Endothelial cell of umbilical vein (primary cell): ENCODE results near the gene TRIM50. TPM values are rescaled to one million over a fixed set of nuclear protein-coding genes. Genes with fewer than 3 reads are reported as not detected.
"Not testable (repeated sequence)": the region's sequence is repeated elsewhere in the genome, so short reads cannot be mapped to it uniquely, and the experiment has no call there.

ENCODE experiments used
- BruUV-seq: library from RNA; stranded (reverse); fragments of 400-500 nt; replicated peaks from 2 replicates; lab custom pipeline; 2021; lab: Mats Ljungman, UMichigan
- CTCF ChIA-PET: fragments of 300-600, 350-600 bp; sonication (Branson Sonifier 250); formaldehyde crosslinking; loops from one replicate; lab custom pipeline; 2021; ENCODE audit warnings: antibody characterized with exemption, inconsistent platforms; lab: Charles Lee
- POLR2A ChIA-PET: fragments of 300-600, 350-600 bp; sonication (Branson Sonifier 250); formaldehyde crosslinking; loops from one replicate; lab custom pipeline; 2021; ENCODE audit warnings: antibody characterized with exemption, inconsistent platforms; lab: Charles Lee
- DNase-seq: peaks from one replicate; pipeline ENCODE4 v3.0.0-alpha.2; 2011; ENCODE audit warnings: low read depth, low spot score
- FAIRE-seq: peaks from 2 replicates; lab custom pipeline; 2011; peaks lifted over from hg19 to GRCh38; lab: Jason Lieb, UNC
- H2AFZ ChIP-seq: 2 replicates; pipeline ENCODE4 v1.6.0; 2012; ENCODE audit warnings: low read depth, low read length, control low read depth, inconsistent platforms
- H3K27ac ChIP-seq: 2 replicates; pipeline ENCODE4 v1.5.1; 2011; ENCODE audit warnings: low read depth, mild to moderate bottlenecking, control low read depth, low read length, moderate library complexity; ENCODE audit not compliant: insufficient read depth
- H3K27me3 ChIP-seq, 2 experiments: 2 replicates each; pipeline versions ENCODE4 v1.6.0 to v1.6.1; 2011; ENCODE audit warnings: low read length in 2 of 2, mixed read lengths in 1 of 2; ENCODE audit not compliant: control insufficient read depth in 2 of 2, insufficient read depth in 2 of 2
- H3K36me3 ChIP-seq, 2 experiments: 2 replicates in 1 of 2; 3 replicates in 1 of 2; pipeline ENCODE4 v1.5.1; 2011; ENCODE audit warnings: low read length in 2 of 2, mild to moderate bottlenecking in 1 of 2, moderate library complexity in 1 of 2; ENCODE audit not compliant: control insufficient read depth in 2 of 2, insufficient read depth in 2 of 2; ENCODE audit errors: extremely low read depth in 1 of 2
- H3K4me1 ChIP-seq: 3 replicates; pipeline ENCODE4 v1.5.1; 2011; ENCODE audit warnings: mild to moderate bottlenecking, low read length; ENCODE audit not compliant: control insufficient read depth, insufficient read depth; ENCODE audit errors: extremely low read depth
- H3K4me2 ChIP-seq: 2 replicates; pipeline ENCODE4 v1.6.1; 2011; ENCODE audit warnings: low read length, control low read depth, mixed read lengths; ENCODE audit not compliant: insufficient read depth
- H3K4me3 ChIP-seq, 3 experiments: fragments of 200-600 bp in 1 of 3; sonication (generic), shearing (Covaris generic) in 1 of 3; replicated peaks in 1 of 3; 2 replicates each; pipeline ENCODE4 v1.5.1; 2011 to 2016; ENCODE audit warnings: control low read depth in 3 of 3, low read length in 3 of 3, mild to moderate bottlenecking in 2 of 3, inconsistent platforms in 1 of 3, low read depth in 1 of 3, moderate library complexity in 1 of 3; ENCODE audit not compliant: insufficient read depth in 1 of 3
- H3K79me2 ChIP-seq: 2 replicates; pipeline ENCODE4 v1.6.0; 2012; ENCODE audit warnings: low read length, inconsistent platforms; ENCODE audit not compliant: control insufficient read depth, insufficient read depth
- H3K9ac ChIP-seq: replicated peaks from 2 replicates; pipeline ENCODE3; 2011; ENCODE audit warnings: low read length, control low read depth; ENCODE audit not compliant: insufficient read depth; ENCODE audit errors: extremely low read depth
- H3K9me1 ChIP-seq: replicated peaks from 3 replicates; pipeline ENCODE4 v1.6.0; 2011; ENCODE audit warnings: mild to moderate bottlenecking, low read length; ENCODE audit not compliant: control insufficient read depth, insufficient read depth; ENCODE audit errors: extremely low read depth
- H3K9me3 ChIP-seq: replicated peaks from 2 replicates; pipeline ENCODE4 v1.5.1; 2012; ENCODE audit warnings: low read length, inconsistent platforms; ENCODE audit not compliant: control insufficient read depth, insufficient read depth
- H4K20me1 ChIP-seq: replicated peaks from 2 replicates; pipeline ENCODE3; 2011; ENCODE audit warnings: mild to moderate bottlenecking, low read length; ENCODE audit not compliant: control insufficient read depth, insufficient read depth; ENCODE audit errors: extremely low read depth
- EZH2 ChIP-seq: IDR thresholded peaks from 2 replicates; pipeline ENCODE4 v1.6.1; 2012; ENCODE audit warnings: borderline replicate concordance, low read depth, mild to moderate bottlenecking, moderate library complexity, low read length, inconsistent platforms; ENCODE audit not compliant: severe bottlenecking
- FOS ChIP-seq: IDR thresholded peaks from 2 replicates; pipeline ENCODE4 v1.6.1; 2011; ENCODE audit warnings: mild to moderate bottlenecking, low read length, moderate library complexity, borderline replicate concordance; ENCODE audit not compliant: insufficient read depth
- GATA2 ChIP-seq: IDR thresholded peaks from 2 replicates; pipeline ENCODE4 v1.7.0; 2011; ENCODE audit warnings: low read depth, mild to moderate bottlenecking, moderate library complexity, mixed read lengths, low read length; ENCODE audit not compliant: insufficient read length, insufficient read depth
- JUN ChIP-seq: IDR thresholded peaks from 2 replicates; pipeline ENCODE4 v1.6.1; 2011; ENCODE audit warnings: borderline replicate concordance, low read depth; ENCODE audit not compliant: insufficient read length, insufficient read depth
- MYC ChIP-seq: IDR thresholded peaks from one replicate; pipeline ENCODE4 v1.6.1; 2011; ENCODE audit warnings: mild to moderate bottlenecking, low read depth, low read length
- POLR2A ChIP-seq: IDR thresholded peaks from 2 replicates; pipeline ENCODE4 v1.6.1; 2012; ENCODE audit warnings: low read depth, mild to moderate bottlenecking, control low read depth, low read length
- POLR2AphosphoS5 ChIP-seq: IDR thresholded peaks from 2 replicates; pipeline ENCODE4 v1.6.1; 2012; ENCODE audit warnings: low read depth, mild to moderate bottlenecking, control low read depth, low read length, moderate library complexity; ENCODE audit not compliant: insufficient read depth
- dilution Hi-C: fragments of 300-500 bp; cut with MboI; formaldehyde crosslinking; loops from one replicate; pipeline ENCODE4 v1.15.0; 2019; ENCODE audit warnings: low sequenced_read_pairs; ENCODE audit not compliant: extremely low pct_ligation_motif_present
- intact Hi-C: fragments of 100-400 bp; cut with micrococcal nuclease; formaldehyde crosslinking; loops from one replicate; pipeline ENCODE4 v1.10.0; 2022
- polyA plus RNA-seq, 4 experiments: library from polyadenylated mRNA; depleted of rRNA in 3 of 4; stranded (reverse) in 3 of 4; unstranded in 1 of 4; fragments of >200 nt; gene quantifications; 2 replicates each; pipeline versions ENCODE4 v1.2.1 to v1.2.3, GENCODE V29; 2011 to 2012; ENCODE audit warnings: missing spikeins in 1 of 4
- total RNA-seq: library from RNA; stranded (reverse); gene quantifications from 2 replicates; pipeline ENCODE4 v1.2.3, GENCODE V29; 2021
- TF ChIP-seq, protein P1 (sequence below), 2 donors: IDR thresholded peaks; 1 replicate in 1 of 2; 2 replicates in 1 of 2; pipeline ENCODE4 v1.5.1; 2011; ENCODE audit warnings: low read length in 2 of 2, mild to moderate bottlenecking in 2 of 2, moderate library complexity in 2 of 2, control low read depth in 1 of 2, inconsistent platforms in 1 of 2, low read depth in 1 of 2; ENCODE audit not compliant: insufficient read depth in 1 of 2; ENCODE audit errors: extremely low read depth in 1 of 2
- TF ChIP-seq, protein P2 (sequence below): IDR thresholded peaks from 2 replicates; pipeline ENCODE4 v1.6.1; 2011; ENCODE audit not compliant: insufficient read depth, insufficient read length

TRIM50 gene
- total and polyA plus RNA-seq, 2 donors (not counting 3 experiments of a cell fraction or from before 2014, with no cell fraction given): not detected

DNA sequence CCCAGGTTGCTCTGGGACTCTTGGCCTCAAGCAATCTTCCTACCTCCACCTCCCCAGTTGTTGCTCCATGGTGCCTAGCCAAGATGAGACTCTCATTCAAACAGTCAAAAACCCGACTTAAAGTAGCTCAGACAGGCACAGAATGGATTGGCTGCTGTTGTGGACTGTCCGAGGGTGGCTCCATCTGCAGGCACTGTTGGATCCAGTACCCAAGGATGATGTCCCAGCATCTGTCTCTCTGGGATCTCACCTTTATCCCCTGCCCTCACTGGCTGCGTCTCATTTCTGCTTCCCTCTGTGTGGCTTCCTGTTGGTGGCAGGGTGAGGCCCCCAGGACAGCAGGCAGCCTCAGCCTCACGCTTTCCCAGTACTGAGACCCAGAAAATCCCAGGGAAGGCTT is 48.4 kb upstream of the TRIM50 start:
- H3K36me3 ChIP-seq, BruUV-seq, intact Hi-C loops, DNase-seq, H3K4me2 ChIP-seq, H3K4me3 ChIP-seq, CTCF ChIA-PET, H3K27ac ChIP-seq, FAIRE-seq, H3K79me2 ChIP-seq, H3K9me1 ChIP-seq, H2AFZ ChIP-seq, POLR2A ChIA-PET, H3K9ac ChIP-seq, H4K20me1 ChIP-seq, dilution Hi-C loops, H3K4me1 ChIP-seq, H3K9me3 ChIP-seq: not testable (repeated sequence)
- H3K27me3 ChIP-seq: peaks cover 13 to 16% of the 10 kb centered on the region in 2 experiments

DNA sequence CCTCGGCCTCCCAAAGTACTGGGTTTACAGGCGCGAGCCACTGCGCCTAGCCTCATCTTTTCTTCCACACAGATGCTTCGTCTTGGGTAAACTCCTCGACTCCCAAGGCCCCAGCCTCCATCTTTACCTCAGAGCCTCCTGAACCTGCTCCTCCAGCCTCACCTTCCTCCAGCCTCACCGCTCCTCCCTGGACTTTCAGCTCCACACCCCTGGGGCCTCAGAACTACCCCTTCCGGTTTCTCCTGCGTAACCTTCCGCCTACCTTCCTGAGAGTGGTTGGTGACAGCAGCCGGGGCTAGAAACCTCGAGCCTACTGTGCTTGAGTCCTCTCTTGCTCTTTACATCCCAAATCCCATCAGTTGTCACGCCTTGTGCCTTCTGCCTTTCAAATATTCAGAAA is 45.9 kb upstream of the TRIM50 start:
- intact Hi-C loops: no loop called here
- TF ChIP-seq MYC (no peak), FOS (no peak), JUN (no peak), POLR2A (no peak), POLR2AphosphoS5 (no peak), GATA2 (no peak), EZH2 (no peak)
- TF ChIP-seq, protein P1, sequence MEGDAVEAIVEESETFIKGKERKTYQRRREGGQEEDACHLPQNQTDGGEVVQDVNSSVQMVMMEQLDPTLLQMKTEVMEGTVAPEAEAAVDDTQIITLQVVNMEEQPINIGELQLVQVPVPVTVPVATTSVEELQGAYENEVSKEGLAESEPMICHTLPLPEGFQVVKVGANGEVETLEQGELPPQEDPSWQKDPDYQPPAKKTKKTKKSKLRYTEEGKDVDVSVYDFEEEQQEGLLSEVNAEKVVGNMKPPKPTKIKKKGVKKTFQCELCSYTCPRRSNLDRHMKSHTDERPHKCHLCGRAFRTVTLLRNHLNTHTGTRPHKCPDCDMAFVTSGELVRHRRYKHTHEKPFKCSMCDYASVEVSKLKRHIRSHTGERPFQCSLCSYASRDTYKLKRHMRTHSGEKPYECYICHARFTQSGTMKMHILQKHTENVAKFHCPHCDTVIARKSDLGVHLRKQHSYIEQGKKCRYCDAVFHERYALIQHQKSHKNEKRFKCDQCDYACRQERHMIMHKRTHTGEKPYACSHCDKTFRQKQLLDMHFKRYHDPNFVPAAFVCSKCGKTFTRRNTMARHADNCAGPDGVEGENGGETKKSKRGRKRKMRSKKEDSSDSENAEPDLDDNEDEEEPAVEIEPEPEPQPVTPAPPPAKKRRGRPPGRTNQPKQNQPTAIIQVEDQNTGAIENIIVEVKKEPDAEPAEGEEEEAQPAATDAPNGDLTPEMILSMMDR (IDR thresholded peaks at IDR 0.05; ENCODE audit: extremely low read depth in 1 of 2, insufficient read depth in 1 of 2, low read depth in 1 of 2, low read length in 2 of 2): no peak
- TF ChIP-seq, protein P2, sequence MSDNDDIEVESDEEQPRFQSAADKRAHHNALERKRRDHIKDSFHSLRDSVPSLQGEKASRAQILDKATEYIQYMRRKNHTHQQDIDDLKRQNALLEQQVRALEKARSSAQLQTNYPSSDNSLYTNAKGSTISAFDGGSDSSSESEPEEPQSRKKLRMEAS: no peak
- FAIRE-seq (no peak), DNase-seq (no peak)
- H3K36me3 ChIP-seq: no peaks in the 10 kb centered on the region
- H3K9me1 ChIP-seq: no peaks in the 10 kb centered on the region
- H3K4me3 ChIP-seq: no peak overlapping the region
- BruUV-seq: no TSS peak
- dilution Hi-C loops: no loop called here
- no peaks in the 10 kb centered on the region for H3K4me1 ChIP-seq
- no peaks in the 10 kb centered on the region for H3K79me2 ChIP-seq
- ChIA-PET CTCF (no interaction called here), POLR2A (no interaction called here)
- no peak overlapping the region for H3K9ac ChIP-seq
- H2AFZ ChIP-seq: no peak overlapping the region
- H3K9me3 ChIP-seq: no peaks in the 10 kb centered on the region
- no peak overlapping the region for H3K4me2 ChIP-seq
- H3K27me3 ChIP-seq: peaks cover 13 to 15% of the 10 kb centered on the region in 2 experiments
- no peaks in the 10 kb centered on the region for H4K20me1 ChIP-seq
- H3K27ac ChIP-seq: no peak overlapping the region
